ENCODE results near the gene OR5H2. TPM values are rescaled to one million over a fixed set of nuclear protein-coding genes. Genes with fewer than 3 reads are reported as not detected.
A peak's percentile ranks its signal among the peaks of the same experiment; 100 is the strongest.

Gene OR5H2
- total RNA-seq, 3 donors from 2014 or later (not counting 1 experiment from before 2014, with no cell fraction given), result not detected

DNA sequence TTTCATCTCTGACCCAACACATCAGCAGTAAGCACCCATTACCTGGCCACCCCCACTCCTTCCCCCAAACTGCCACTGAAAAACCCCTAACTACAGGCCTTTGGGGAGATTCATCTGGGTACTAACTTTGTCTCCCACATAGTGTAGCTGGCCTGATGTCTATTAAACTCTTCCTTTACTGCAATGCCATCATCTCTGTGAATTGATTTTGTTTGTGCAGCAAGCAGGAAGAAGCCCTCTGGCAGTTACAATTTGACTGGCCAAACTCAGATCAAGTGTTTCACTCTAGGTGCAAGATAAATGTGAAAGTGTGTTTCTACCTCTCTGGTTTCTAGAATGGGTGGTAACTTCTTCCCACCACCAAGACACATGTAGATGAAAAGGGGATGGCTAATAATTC is 44.6 kb downstream of the OR5H2 start:
- Mint-ChIP-seq H3K9me3 (no peaks in the 10 kb centered on the region), H3K36me3 (no peaks in the 10 kb centered on the region), H3K27me3 (ENCODE audit: low read depth in 2 of 2) (peaks cover 19 to 22% of the 10 kb centered on the region in 2 donors), H3K4me1 (no peaks in the 10 kb centered on the region), H3K4me3 (no peak overlapping the region), H3K27ac (no peak overlapping the region)
- peaks cover 5% of the 10 kb centered on the region for H3K27me3 ChIP-seq (ENCODE audit: control insufficient read depth, insufficient read depth, low read length)
- H3K4me3 ChIP-seq (ENCODE audit: low read length), result no peak overlapping the region
- no peak for ATAC-seq
- intact Hi-C loops (cut with micrococcal nuclease), result no loop called here
- H3K27ac ChIP-seq (ENCODE audit: low read length), result no peak overlapping the region
- H3K36me3 ChIP-seq (ENCODE audit: control insufficient read depth, insufficient read depth, low read length), result no peaks in the 10 kb centered on the region
- H3K4me1 ChIP-seq (ENCODE audit: control insufficient read depth, insufficient read depth, low read length), result no peaks in the 10 kb centered on the region
- DNase-seq, result no peak
- H3K9me3 ChIP-seq (ENCODE audit: control insufficient read depth, insufficient read depth, low read length), result no peaks in the 10 kb centered on the region
- TF ChIP-seq, protein P1, sequence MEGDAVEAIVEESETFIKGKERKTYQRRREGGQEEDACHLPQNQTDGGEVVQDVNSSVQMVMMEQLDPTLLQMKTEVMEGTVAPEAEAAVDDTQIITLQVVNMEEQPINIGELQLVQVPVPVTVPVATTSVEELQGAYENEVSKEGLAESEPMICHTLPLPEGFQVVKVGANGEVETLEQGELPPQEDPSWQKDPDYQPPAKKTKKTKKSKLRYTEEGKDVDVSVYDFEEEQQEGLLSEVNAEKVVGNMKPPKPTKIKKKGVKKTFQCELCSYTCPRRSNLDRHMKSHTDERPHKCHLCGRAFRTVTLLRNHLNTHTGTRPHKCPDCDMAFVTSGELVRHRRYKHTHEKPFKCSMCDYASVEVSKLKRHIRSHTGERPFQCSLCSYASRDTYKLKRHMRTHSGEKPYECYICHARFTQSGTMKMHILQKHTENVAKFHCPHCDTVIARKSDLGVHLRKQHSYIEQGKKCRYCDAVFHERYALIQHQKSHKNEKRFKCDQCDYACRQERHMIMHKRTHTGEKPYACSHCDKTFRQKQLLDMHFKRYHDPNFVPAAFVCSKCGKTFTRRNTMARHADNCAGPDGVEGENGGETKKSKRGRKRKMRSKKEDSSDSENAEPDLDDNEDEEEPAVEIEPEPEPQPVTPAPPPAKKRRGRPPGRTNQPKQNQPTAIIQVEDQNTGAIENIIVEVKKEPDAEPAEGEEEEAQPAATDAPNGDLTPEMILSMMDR (IDR thresholded peaks at IDR 0.05), result no peak

DNA sequence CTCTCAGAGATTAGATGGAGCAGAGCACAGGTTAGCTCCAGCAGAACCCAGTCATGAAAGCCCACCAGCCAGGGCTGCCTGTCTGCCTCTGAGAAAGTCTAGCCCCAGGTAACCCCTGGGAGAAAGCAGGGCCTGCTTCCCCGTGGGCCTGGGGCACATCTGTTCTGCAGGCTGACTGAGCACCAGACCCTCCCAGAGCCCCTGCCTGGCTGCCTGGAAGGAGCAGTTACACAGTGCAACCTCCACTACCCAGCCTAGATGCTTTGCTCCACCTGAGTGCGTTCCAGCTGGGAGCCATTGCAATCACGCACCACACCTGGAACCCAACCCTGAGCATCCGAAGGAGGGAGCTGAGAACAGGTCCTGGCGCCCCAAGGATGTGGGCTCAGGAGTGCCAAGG is 46.6 kb downstream of the OR5H2 start:
- TF ChIP-seq, protein P1 (IDR thresholded peaks at IDR 0.05), result no peak
- no peak for ATAC-seq
- H3K36me3 Mint-ChIP-seq, result no peaks in the 10 kb centered on the region
- DNase-seq, result no peak
- Histone ChIP-seq H3K36me3 (ENCODE audit: control insufficient read depth, insufficient read depth, low read length) (no peaks in the 10 kb centered on the region), H3K9me3 (ENCODE audit: control insufficient read depth, insufficient read depth, low read length) (no peaks in the 10 kb centered on the region), H3K27ac (ENCODE audit: low read length) (no peak overlapping the region), H3K4me1 (ENCODE audit: control insufficient read depth, insufficient read depth, low read length) (no peaks in the 10 kb centered on the region), H3K27me3 (ENCODE audit: control insufficient read depth, insufficient read depth, low read length) (peaks cover 5% of the 10 kb centered on the region), H3K4me3 (ENCODE audit: low read length) (no peak overlapping the region)
- 69% methylated on average over 5 of the region's 5 CpGs for WGBS (ENCODE audit: insufficient coverage)
- H3K27me3 Mint-ChIP-seq (ENCODE audit: low read depth in 2 of 2), result peaks cover 23 to 26% of the 10 kb centered on the region in 2 donors
- H3K4me3 Mint-ChIP-seq, result no peak overlapping the region
- no peak overlapping the region for H3K27ac Mint-ChIP-seq
- H3K4me1 Mint-ChIP-seq, result no peaks in the 10 kb centered on the region
- intact Hi-C loops (cut with micrococcal nuclease), result loop anchor here (1.0 kb wide), 1 partner anchor 290 kb away; no protein-coding TSS in a partner anchor
- H3K9me3 Mint-ChIP-seq, result no peaks in the 10 kb centered on the region

DNA sequence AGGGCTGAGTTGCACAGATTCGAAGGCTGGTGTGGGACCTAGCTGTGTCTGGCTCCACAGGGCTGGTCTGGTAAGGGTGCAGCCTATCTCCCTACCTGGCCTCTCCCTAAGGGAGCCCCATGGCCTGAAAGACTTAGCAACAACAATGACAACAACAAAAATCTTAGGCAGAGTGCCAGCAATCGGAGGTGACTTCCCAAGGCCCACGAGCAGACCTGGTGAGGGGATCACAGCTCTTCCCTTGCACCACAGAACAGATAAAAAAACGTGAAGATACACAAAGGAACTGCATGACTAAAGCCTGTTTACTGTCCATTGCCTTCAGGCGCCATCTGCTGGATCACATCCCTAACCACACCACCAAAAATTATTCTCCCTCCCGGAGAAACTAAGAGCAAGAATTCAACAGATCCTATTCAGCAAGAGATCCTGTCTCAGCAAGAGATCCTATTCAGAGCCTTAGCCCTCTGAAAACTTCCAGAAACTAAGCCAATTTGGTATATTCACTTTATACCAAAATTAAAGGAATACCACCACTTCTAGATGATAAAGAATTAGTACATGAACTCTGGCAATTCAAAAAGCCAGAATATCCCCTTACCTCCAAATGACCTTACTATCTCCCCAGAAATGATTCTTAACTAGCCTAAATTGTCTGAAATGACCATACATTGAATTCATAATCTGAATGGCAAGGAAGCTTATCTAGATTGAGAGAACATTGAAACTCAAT is 47.3 kb downstream of the OR5H2 start:
- H3K4me1 ChIP-seq (ENCODE audit: control insufficient read depth, insufficient read depth, low read length), result no peaks in the 10 kb centered on the region
- peaks cover 5% of the 10 kb centered on the region for H3K27me3 ChIP-seq (ENCODE audit: control insufficient read depth, insufficient read depth, low read length)
- 10% methylated on average over 6 of the region's 6 CpGs for WGBS (ENCODE audit: insufficient coverage)
- peak in 1 of 2 donors; percentile 71 for DNase-seq
- no peaks in the 10 kb centered on the region for H3K9me3 ChIP-seq (ENCODE audit: control insufficient read depth, insufficient read depth, low read length)
- no peaks in the 10 kb centered on the region for H3K36me3 ChIP-seq (ENCODE audit: control insufficient read depth, insufficient read depth, low read length)
- H3K4me3 Mint-ChIP-seq, result no peak overlapping the region
- no peaks in the 10 kb centered on the region for H3K9me3 Mint-ChIP-seq
- H3K4me3 ChIP-seq (ENCODE audit: low read length), result no peak overlapping the region
- TF ChIP-seq, protein P1 (IDR thresholded peaks at IDR 0.05), result peak; percentile 36
- peak; percentile 52 to 73 (median 60) for ATAC-seq
- no peak overlapping the region for H3K27ac ChIP-seq (ENCODE audit: low read length)
- H3K27me3 Mint-ChIP-seq (ENCODE audit: low read depth in 2 of 2), result peaks cover 23 to 30% of the 10 kb centered on the region in 2 donors
- no peaks in the 10 kb centered on the region for H3K4me1 Mint-ChIP-seq
- intact Hi-C loops (cut with micrococcal nuclease), result loop anchor here (1.0 kb wide), 1 partner anchor 290 kb away; no protein-coding TSS in a partner anchor
- H3K36me3 Mint-ChIP-seq, result no peaks in the 10 kb centered on the region
- H3K27ac Mint-ChIP-seq, result no peak overlapping the region

DNA sequence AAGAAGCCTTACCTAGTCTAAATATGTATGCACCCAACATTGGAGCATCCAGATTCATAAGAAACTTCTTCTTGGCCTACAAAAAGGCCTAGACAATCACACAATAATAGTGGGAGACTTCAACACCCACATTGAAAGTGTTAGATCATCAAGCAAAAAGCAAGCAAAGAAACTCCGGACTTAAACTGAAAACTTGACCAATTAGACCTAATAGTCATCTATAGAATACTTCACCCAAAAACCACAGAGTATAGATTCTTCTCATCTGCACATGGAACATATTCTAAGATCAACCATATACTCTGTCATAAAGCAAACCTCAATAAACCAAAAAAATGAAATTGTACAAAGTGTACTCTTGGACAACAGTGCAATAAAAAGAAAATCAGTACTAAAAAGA is 49.0 kb downstream of the OR5H2 start:
- Histone ChIP-seq H3K4me1 (ENCODE audit: control insufficient read depth, insufficient read depth, low read length) (no peaks in the 10 kb centered on the region), H3K36me3 (ENCODE audit: control insufficient read depth, insufficient read depth, low read length) (no peaks in the 10 kb centered on the region), H3K4me3 (ENCODE audit: low read length) (no peak overlapping the region), H3K27ac (ENCODE audit: low read length) (no peak overlapping the region), H3K27me3 (ENCODE audit: control insufficient read depth, insufficient read depth, low read length) (peaks cover 5% of the 10 kb centered on the region), H3K9me3 (ENCODE audit: control insufficient read depth, insufficient read depth, low read length) (no peaks in the 10 kb centered on the region)
- intact Hi-C loops (cut with micrococcal nuclease), result no loop called here
- WGBS (ENCODE audit: insufficient coverage), result 93% methylated on average over 1 of the region's 1 CpG
- no peaks in the 10 kb centered on the region for H3K36me3 Mint-ChIP-seq
- TF ChIP-seq, protein P1 (IDR thresholded peaks at IDR 0.05), result no peak
- ATAC-seq (no peak), DNase-seq (no peak)
- H3K27me3 Mint-ChIP-seq (ENCODE audit: low read depth in 2 of 2), result peaks cover 15 to 22% of the 10 kb centered on the region in 2 donors
- no peaks in the 10 kb centered on the region for H3K4me1 Mint-ChIP-seq
- no peak overlapping the region for H3K27ac Mint-ChIP-seq
- H3K4me3 Mint-ChIP-seq, result no peak overlapping the region
- H3K9me3 Mint-ChIP-seq, result no peaks in the 10 kb centered on the region

Measured in natural killer cell (primary cell).